Epithelial cell of proximal tubule (primary cell): ENCODE measurements around the gene WSB1. TPM values are rescaled to one million over a fixed set of nuclear protein-coding genes. Genes with fewer than 3 reads are reported as not detected.

Source experiments
- DNase-seq: peaks from one replicate; pipeline ENCODE4 v3.0.0-alpha.2; 2011; ENCODE audit warnings: low read depth
- H3K4me3 ChIP-seq: 2 replicates; pipeline ENCODE4 v1.5.1; 2011; ENCODE audit warnings: low read depth, mild to moderate bottlenecking, low read length
- CTCF ChIP-seq: conservative IDR thresholded peaks from 2 replicates; pipeline ENCODE4 v1.5.1; 2012; ENCODE audit warnings: low read depth, mild to moderate bottlenecking, low read length
- total RNA-seq: library from RNA; depleted of rRNA; stranded (reverse); fragments of >200 nt; gene quantifications from 2 replicates; pipeline ENCODE4 v1.2.3, GENCODE V29; 2015

Gene WSB1
- total RNA-seq, 1 donor from 2014 or later, result 68.5 TPM

GRCh38 chr17:27343977-27344607 is 50.2 kb downstream of the WSB1 start:
- H3K4me3 ChIP-seq, result no peak overlapping the region
- DNase-seq, result no peak
- no peak for TF ChIP-seq CTCF

GRCh38 chr17:27345141-27345904 is 51.4 kb downstream of the WSB1 start:
- no peak for TF ChIP-seq CTCF
- H3K4me3 ChIP-seq, result peak overlapping the region; percentile 39
- DNase-seq, result peak; percentile 53

DNA sequence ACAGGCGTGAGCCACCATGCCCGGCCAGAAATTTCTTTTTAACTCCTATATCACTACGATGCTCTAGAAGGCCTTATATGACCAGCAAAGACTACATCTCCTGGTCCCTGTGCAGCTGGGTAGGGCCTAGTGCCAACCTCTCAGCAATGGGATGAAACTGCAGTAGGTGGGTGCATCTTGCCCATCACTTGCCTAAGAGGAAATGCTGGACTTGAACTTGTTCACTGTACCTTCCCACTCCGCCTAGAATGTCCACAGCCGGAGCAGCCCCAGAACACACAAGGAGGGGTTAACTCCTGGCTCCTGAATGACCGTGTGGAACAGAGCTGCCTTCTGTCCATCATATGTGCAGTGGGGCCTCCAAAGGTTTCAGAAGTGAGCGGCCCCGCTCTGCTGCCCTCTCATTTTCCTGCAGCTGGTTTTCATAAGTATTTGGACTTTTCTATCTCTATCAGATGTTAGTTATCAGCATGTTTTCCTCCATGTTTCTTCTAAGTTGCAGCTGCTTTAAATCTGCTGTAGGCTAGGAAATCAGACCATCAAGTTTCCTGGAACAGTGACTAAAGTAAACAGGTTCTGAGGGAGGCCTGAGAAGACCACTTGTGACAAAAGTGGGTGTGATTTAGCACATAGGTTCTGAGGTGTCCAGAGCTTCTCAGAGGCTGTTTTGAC is 52.5 kb downstream of the WSB1 start:
- no peak for TF ChIP-seq CTCF
- no peak for DNase-seq

DNA sequence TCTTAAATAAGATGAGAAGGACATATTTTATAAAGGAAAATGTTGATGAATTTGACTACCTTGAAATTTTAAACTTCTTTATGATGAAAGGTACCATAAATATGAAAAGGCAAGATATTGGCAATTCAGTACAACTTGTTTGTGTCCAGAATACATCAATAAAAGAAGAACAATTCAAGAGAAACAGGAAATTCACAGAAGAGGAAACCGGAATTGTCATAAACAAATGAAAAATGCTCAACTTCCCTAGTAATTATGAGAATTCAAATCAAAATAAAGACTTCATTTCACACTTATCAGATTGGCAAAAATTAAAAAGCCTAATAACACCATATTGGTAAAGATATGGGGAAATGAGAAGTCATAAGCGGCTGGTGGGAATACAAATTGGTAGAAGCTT is 54.3 kb downstream of the WSB1 start:
- DNase-seq, result no peak
- H3K4me3 ChIP-seq, result no peak overlapping the region
- TF ChIP-seq CTCF, result no peak

More for the DNA sequence above, 52.5 kb downstream of the WSB1 start:
- H3K4me3 ChIP-seq, result no peak overlapping the region

DNA sequence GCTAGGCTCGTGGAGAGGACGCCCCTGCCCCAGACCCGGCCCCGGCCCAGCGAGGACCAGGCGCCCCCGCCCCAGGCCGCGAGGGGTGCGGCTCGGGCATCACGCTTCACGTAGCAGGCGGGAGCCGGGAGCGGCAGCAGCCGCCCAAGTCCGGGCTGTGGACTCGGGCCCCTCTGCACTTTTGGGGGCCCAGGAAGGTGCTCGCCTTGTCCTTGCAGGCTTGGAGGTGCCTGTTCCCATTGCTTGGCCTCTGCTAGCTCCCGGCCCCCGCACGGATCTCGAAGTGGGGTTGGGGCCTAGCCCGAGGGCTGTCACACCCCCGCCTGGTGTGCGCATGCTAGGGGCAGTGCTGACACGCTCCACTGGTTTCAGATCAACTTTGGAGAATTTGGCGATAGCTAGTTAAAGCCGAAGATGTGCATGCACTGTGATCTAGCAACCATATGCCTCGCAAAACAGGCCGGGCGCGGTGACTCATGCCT is 55.7 kb downstream of the WSB1 start:
- peak overlapping the region; percentile 60 for H3K4me3 ChIP-seq
- no peak for DNase-seq
- no peak for TF ChIP-seq CTCF

DNA sequence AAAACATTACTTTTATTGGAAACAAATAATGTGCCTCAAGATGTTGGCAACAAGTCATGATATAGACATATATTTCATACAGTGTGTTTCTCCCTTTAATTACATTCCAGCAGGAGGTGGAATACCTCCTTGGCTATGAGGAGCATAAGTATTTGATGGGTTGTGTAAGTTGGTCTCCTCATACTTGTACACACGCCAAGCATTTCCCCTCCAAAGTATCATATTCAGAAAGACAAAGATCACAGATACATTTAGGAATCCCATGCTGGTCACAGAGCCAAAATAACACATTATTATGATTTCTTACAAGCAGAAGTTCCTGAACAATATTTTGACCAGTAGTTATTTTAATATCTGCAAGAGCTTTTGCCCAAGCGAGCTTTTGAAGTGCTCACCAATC is 57.8 kb downstream of the WSB1 start:
- no peak overlapping the region for H3K4me3 ChIP-seq
- TF ChIP-seq CTCF, result no peak
- no peak for DNase-seq
